Body of pancreas (tissue), 4 donors: ENCODE measurements around the gene RFFL. TPM values are rescaled to one million over a fixed set of nuclear protein-coding genes. Genes with fewer than 3 reads are reported as not detected.
A peak's percentile ranks its signal among the peaks of the same experiment; 100 is the strongest.

Source experiments
- ATAC-seq: fragments of 150-250 bp; one replicate; pipeline ENCODE4 v1.9.1; 2016
- DNase-seq, 4 donors: peaks; one replicate each; pipeline ENCODE4 v3.0.0-alpha.2; 2019
- H3K27ac ChIP-seq, 4 donors: fragments of 200-600 bp; sonication (generic); 1 replicate in 3 of 4; 2 replicates in 1 of 4; pipeline versions ENCODE4 v1.5.1 to v1.6.1; 2016 to 2019; ENCODE audit warnings: mild to moderate bottlenecking in 1 of 4, mixed read lengths in 1 of 4, moderate library complexity in 1 of 4
- H3K27me3 ChIP-seq, 2 donors: fragments of 200-600 bp; sonication (generic); one replicate each; pipeline ENCODE4 v1.6.0; 2016; ENCODE audit warnings: mild to moderate bottlenecking in 1 of 2
- H3K36me3 ChIP-seq, 2 donors: fragments of 200-600 bp; sonication (generic); replicated peaks in 1 of 2; 2 replicates each; pipeline ENCODE4 v1.5.1; 2016; ENCODE audit warnings: low read depth in 2 of 2; ENCODE audit not compliant: insufficient read depth in 1 of 2
- H3K4me1 ChIP-seq: fragments of 200-600 bp; sonication (generic); one replicate; pipeline ENCODE4 v1.6.0; 2016
- H3K4me3 ChIP-seq, 2 donors: fragments of 200-600 bp; sonication (generic); 1 replicate in 1 of 2; 2 replicates in 1 of 2; pipeline ENCODE4 v1.5.1; 2016 to 2019
- H3K9me3 ChIP-seq, 3 donors: fragments of 200-600 bp; sonication (generic); 1 replicate in 2 of 3; 2 replicates in 1 of 3; pipeline ENCODE4 v1.5.1; 2016
- CTCF ChIP-seq, 7 experiments: fragments of 450-650 bp in 4 of 7; fragments of 200-600 bp in 3 of 7; sonication (generic) in 3 of 7; IDR thresholded peaks; one replicate each; pipeline ENCODE4 v1.5.1; 2016 to 2019; ENCODE audit warnings: antibody characterized with exemption in 7 of 7
- POLR2A ChIP-seq, 3 donors: fragments of 450-650 bp; IDR thresholded peaks; one replicate each; pipeline ENCODE4 v1.6.1; 2016; ENCODE audit warnings: antibody characterized with exemption in 3 of 3, mild to moderate bottlenecking in 2 of 3
- WGBS, 2 donors: methylation state at CpG; one replicate each; pipeline ENCODE4 v1.1.5; 2017; 5-methylcytosine and 5-hydroxymethylcytosine counted together
- intact Hi-C: fragments of 100-400 bp; cut with DNase I; formaldehyde crosslinking; loops from one replicate; pipeline ENCODE4 v1.15.1; 2023
- total RNA-seq, 2 donors: library from RNA; depleted of rRNA; stranded (reverse); fragments of >200 nt; gene quantifications; one replicate each; pipeline ENCODE4 v1.1.0, GENCODE V29; 2016

RFFL gene
- total RNA-seq, 2 donors from 2014 or later = 11.9 to 17.8 TPM

GRCh38 chr17:35051579-35052240, 11.8 kb downstream of the RFFL start:
- 17% methylated on average over 6 of the region's 6 CpGs for WGBS, 2 donors
- H3K36me3 ChIP-seq = no peaks in the 10 kb centered on the region
- no peaks in the 10 kb centered on the region for H3K27me3 ChIP-seq
- peak overlapping the region; percentile 48 to 79 (median 68) for H3K27ac ChIP-seq
- H3K4me1 ChIP-seq = peaks cover 63% of the 10 kb centered on the region
- no peak overlapping the region for H3K4me3 ChIP-seq
- H3K9me3 ChIP-seq = no peaks in the 10 kb centered on the region
- DNase-seq (no peak), ATAC-seq (peak; percentile 20)
- intact Hi-C loops = no loop called here
- TF ChIP-seq POLR2A (IDR thresholded peaks at IDR 0.05) = no peak
- no peak for TF ChIP-seq CTCF (IDR thresholded peaks at IDR 0.05)

GRCh38 chr17:35051183-35051578, 12.3 kb downstream of the RFFL start:
- TF ChIP-seq POLR2A (IDR thresholded peaks at IDR 0.05) = no peak
- no peak for TF ChIP-seq CTCF (IDR thresholded peaks at IDR 0.05)
- ATAC-seq (peak; percentile 43), DNase-seq (peak in 1 of 4 donors; percentile 52)
- H3K4me1 ChIP-seq = peaks cover 68% of the 10 kb centered on the region
- no peaks in the 10 kb centered on the region for H3K9me3 ChIP-seq
- intact Hi-C loops = no loop called here
- WGBS, 2 donors = 0% methylated on average over 2 of the region's 2 CpGs
- no peaks in the 10 kb centered on the region for H3K27me3 ChIP-seq
- H3K36me3 ChIP-seq = no peaks in the 10 kb centered on the region
- H3K27ac ChIP-seq = peak overlapping the region; percentile 48 to 79 (median 68)
- no peak overlapping the region for H3K4me3 ChIP-seq

GRCh38 chr17:35050170-35050569, 13.3 kb downstream of the RFFL start:
- no peak for TF ChIP-seq POLR2A (IDR thresholded peaks at IDR 0.05)
- TF ChIP-seq CTCF (IDR thresholded peaks at IDR 0.05) = no peak
- ATAC-seq (no peak), DNase-seq (no peak)
- WGBS, 2 donors = 93 to 95% methylated on average over 2 of the region's 2 CpGs
- H3K36me3 ChIP-seq = no peaks in the 10 kb centered on the region
- peak overlapping the region in 3 of 4 donors; percentile 58 to 79 (median 77) for H3K27ac ChIP-seq
- H3K4me3 ChIP-seq = no peak overlapping the region
- no peaks in the 10 kb centered on the region for H3K27me3 ChIP-seq
- intact Hi-C loops = no loop called here
- H3K9me3 ChIP-seq = no peaks in the 10 kb centered on the region
- H3K4me1 ChIP-seq = peaks cover 78% of the 10 kb centered on the region

GRCh38 chr17:35048685-35049379, 14.7 kb downstream of the RFFL start:
- H3K4me3 ChIP-seq = no peak overlapping the region
- no peaks in the 10 kb centered on the region for H3K9me3 ChIP-seq
- peaks cover 85% of the 10 kb centered on the region for H3K4me1 ChIP-seq
- intact Hi-C loops = no loop called here
- ATAC-seq (peak; percentile 25), DNase-seq (no peak)
- peak overlapping the region; percentile 27 to 79 (median 52) for H3K27ac ChIP-seq
- TF ChIP-seq POLR2A (IDR thresholded peaks at IDR 0.05) = no peak
- TF ChIP-seq CTCF (IDR thresholded peaks at IDR 0.05) = no peak
- WGBS, 2 donors = 25 to 29% methylated on average over 3 of the region's 3 CpGs
- no peaks in the 10 kb centered on the region for H3K27me3 ChIP-seq
- H3K36me3 ChIP-seq = no peaks in the 10 kb centered on the region
